Subcutaneous abdominal adipose tissue (tissue), 5 donors: ENCODE measurements around the gene CEP135.

ENCODE experiments used
- H3K27ac ChIP-seq: one replicate; pipeline ENCODE4 v1.7.0; 2013; ENCODE audit warnings: low read depth, mild to moderate bottlenecking, inconsistent platforms, low read length, moderate library complexity
- H3K27me3 ChIP-seq, 5 donors: one replicate each; pipeline ENCODE4 v1.7.0; 2013; ENCODE audit warnings: low read length in 5 of 5, inconsistent platforms in 1 of 5; ENCODE audit not compliant: control insufficient read depth in 5 of 5, insufficient read depth in 4 of 5
- H3K36me3 ChIP-seq, 5 donors: one replicate each; pipeline ENCODE4 v1.7.0; 2013; ENCODE audit warnings: low read length in 5 of 5; ENCODE audit not compliant: control insufficient read depth in 5 of 5, insufficient read depth in 5 of 5
- H3K4me1 ChIP-seq, 5 donors: one replicate each; pipeline ENCODE4 v1.7.0; 2013; ENCODE audit warnings: low read length in 5 of 5, mild to moderate bottlenecking in 3 of 5, moderate library complexity in 1 of 5; ENCODE audit not compliant: control insufficient read depth in 5 of 5, insufficient read depth in 5 of 5
- H3K4me3 ChIP-seq, 5 donors: one replicate each; pipeline ENCODE4 v1.7.0; 2013; ENCODE audit warnings: low read length in 5 of 5, low read depth in 1 of 5
- H3K9ac ChIP-seq, 5 donors: one replicate each; pipeline ENCODE4 v1.7.0; 2013; ENCODE audit warnings: low read length in 5 of 5, mild to moderate bottlenecking in 4 of 5, moderate library complexity in 3 of 5
- H3K9me3 ChIP-seq, 5 donors: one replicate each; pipeline ENCODE4 v1.7.0; 2013; ENCODE audit warnings: low read length in 5 of 5; ENCODE audit not compliant: control insufficient read depth in 5 of 5
- donor health status: healthy.
- donor health status: healthy.
- donor health status: healthy.
- donor health status: healthy.
- donor health status: healthy.

Gene CEP135, protein sequence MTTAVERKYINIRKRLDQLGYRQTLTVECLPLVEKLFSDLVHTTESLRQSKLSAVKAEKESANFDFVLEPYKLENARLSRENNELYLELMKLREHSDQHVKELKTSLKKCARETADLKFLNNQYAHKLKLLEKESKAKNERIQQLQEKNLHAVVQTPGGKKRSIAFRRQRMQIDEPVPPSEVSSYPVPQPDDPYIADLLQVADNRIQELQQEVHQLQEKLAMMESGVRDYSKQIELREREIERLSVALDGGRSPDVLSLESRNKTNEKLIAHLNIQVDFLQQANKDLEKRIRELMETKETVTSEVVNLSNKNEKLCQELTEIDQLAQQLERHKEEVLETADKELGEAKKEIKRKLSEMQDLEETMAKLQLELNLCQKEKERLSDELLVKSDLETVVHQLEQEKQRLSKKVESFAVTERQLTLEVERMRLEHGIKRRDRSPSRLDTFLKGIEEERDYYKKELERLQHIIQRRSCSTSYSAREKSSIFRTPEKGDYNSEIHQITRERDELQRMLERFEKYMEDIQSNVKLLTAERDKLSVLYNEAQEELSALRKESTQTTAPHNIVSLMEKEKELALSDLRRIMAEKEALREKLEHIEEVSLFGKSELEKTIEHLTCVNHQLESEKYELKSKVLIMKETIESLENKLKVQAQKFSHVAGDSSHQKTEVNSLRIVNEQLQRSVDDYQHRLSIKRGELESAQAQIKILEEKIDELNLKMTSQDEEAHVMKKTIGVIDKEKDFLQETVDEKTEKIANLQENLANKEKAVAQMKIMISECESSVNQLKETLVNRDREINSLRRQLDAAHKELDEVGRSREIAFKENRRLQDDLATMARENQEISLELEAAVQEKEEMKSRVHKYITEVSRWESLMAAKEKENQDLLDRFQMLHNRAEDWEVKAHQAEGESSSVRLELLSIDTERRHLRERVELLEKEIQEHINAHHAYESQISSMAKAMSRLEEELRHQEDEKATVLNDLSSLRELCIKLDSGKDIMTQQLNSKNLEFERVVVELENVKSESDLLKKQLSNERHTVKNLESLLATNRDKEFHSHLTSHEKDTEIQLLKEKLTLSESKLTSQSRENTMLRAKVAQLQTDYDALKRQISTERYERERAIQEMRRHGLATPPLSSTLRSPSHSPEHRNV

DNA sequence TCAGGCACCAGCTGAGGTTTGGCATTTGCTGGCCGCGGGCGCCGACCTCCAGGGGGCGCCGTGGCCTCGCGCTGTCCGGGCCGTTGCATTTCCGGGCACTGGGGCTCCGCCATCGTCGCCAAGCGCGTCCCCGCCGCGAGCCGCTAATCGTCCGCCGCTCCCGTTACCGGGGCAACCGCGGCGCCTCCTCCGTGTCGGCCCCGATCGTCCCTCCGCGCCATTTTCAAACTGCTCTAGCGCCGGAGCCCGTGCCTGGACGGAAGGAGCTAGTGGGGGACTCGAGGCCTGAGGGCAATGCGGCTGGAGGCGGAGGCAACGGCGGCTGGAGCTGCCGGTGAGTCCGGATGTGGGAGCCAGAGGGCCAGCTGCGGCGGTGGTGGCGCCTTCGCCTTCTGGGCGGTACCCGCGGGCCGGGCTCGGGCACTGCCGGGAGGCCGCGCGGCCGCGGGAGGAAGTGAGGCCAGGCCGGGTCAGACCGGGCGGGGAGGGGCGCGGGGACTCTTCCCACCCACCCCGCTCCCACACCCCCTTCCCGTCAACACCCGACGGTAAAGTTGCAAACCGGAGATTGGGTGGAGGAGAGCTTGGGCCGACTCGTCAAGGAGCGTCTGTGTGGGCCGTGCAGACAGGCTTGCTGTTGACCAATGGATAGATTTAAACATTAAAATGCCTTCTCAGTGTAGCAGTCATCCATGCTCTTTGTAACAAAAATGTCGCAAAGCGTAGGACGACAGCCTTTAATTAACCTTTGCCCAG, at the start of gene CEP135:
Gene CEP135 (plus strand): TSS at position 220 of the 756 bp plus-strand sequence. CDS start 3,186 bp downstream, outside the sequence.
- peak within 1 kb of the TSS; percentile 57 to 89 (median 82) for H3K9ac ChIP-seq
- H3K4me3 ChIP-seq: peak within 1 kb of the TSS; percentile 74 to 91 (median 83)
- H3K27ac ChIP-seq: peak within 1 kb of the TSS; percentile 88
- H3K36me3 ChIP-seq: peaks cover 0 to 5% (median 2%) of the 10 kb centered on the region in 5 donors
- peaks cover 1 to 22% (median 18%) of the 10 kb centered on the region in 5 donors for H3K4me1 ChIP-seq
- H3K9me3 ChIP-seq: peaks cover 0 to 3% (median 0%) of the 10 kb centered on the region in 5 donors
- no peaks in the 10 kb centered on the region for H3K27me3 ChIP-seq

DNA sequence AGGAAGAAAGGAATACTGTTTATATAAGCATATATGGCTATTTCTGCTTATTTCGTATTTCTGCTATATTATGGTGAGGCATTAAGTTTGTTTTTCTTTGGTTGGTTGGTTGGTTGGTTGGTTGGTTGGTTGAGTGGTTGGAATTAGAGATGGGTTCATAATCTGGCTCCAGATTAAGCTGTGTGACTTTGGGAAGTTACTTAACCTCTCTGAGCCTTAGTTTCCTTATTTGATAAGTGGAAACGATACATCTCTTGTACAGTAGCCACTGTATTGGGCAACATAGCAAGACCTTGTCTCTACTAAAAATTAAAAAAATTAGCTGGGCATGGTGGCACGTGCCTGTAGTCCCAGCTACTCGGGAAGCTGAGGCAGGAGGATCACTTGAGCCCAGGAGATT, 46.1 kb upstream of the CEP135 start:
- Histone ChIP-seq H3K27ac (no peak overlapping the region), H3K9me3 (no peaks in the 10 kb centered on the region), H3K4me1 (peaks cover 0 to 2% (median 0%) of the 10 kb centered on the region in 5 donors), H3K36me3 (peaks cover 24 to 56% (median 40%) of the 10 kb centered on the region in 5 donors), H3K4me3 (no peak overlapping the region), H3K9ac (no peak overlapping the region), H3K27me3 (no peaks in the 10 kb centered on the region)

DNA sequence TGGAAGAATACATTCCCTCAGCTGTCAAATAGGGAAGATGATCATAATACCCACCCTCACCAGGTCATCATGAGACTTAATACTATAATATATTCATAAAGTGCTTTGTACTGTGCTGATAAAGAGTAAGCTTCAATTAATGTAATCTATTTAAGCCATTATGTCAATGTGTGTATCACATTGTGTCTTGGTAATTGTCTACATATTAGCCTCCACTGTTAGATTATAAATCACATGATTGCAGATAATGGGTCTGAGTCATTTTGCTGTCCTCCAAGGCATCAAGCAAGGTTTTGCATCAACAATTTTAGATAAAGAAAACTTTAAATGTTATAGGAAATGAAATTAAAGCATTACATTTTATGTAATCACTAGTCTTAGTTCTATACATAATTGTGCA, 45.2 kb upstream of the CEP135 start:
- Histone ChIP-seq H3K27me3 (no peaks in the 10 kb centered on the region), H3K4me1 (peaks cover 0 to 2% (median 0%) of the 10 kb centered on the region in 5 donors), H3K9me3 (no peaks in the 10 kb centered on the region), H3K36me3 (peaks cover 24 to 52% (median 40%) of the 10 kb centered on the region in 5 donors), H3K27ac (no peak overlapping the region), H3K4me3 (no peak overlapping the region), H3K9ac (no peak overlapping the region)

DNA sequence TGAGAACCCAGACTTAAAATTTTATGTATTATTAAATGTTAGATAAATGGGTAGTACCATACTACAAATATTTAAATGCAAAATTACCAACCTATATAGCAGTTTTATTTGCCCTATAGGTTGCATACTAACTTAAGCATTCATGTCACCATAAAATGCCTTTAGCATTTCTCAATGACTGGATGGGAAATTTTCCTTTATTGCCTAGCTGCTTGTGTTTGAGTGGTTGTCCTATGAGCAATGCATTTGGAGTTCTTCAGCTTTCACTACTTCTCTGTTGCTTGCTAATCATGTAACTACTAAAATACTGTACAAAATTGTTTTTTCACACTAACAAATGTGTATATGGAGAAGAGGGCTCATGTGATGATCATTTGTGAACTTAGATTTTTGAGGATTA, 44.2 kb upstream of the CEP135 start:
- Histone ChIP-seq H3K4me1 (peaks cover 0 to 2% (median 0%) of the 10 kb centered on the region in 5 donors), H3K9ac (no peak overlapping the region), H3K9me3 (no peaks in the 10 kb centered on the region), H3K27me3 (no peaks in the 10 kb centered on the region), H3K4me3 (no peak overlapping the region), H3K27ac (no peak overlapping the region), H3K36me3 (peaks cover 22 to 52% (median 37%) of the 10 kb centered on the region in 5 donors)

DNA sequence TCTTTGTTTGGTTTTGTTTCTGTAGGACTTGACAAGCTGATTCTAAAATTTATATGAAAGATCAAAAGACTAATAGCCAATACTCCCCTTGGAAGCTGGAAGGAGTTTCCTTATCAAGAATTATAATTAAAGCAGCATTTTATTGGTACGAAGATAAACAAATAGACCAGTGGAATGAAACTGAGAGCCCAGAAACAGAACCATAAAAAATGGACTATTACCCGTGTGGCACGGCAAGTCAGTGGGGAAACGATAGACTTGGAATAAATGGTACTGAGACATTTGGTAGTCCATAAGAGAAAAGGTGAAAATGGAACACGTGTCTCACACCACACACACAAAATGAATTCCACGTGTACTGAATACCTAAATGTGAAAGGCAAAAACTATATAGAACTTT, 42.4 kb upstream of the CEP135 start:
- Histone ChIP-seq H3K4me3 (no peak overlapping the region), H3K9ac (no peak overlapping the region), H3K9me3 (no peaks in the 10 kb centered on the region), H3K4me1 (peaks cover 0 to 2% (median 0%) of the 10 kb centered on the region in 5 donors), H3K27ac (no peak overlapping the region), H3K36me3 (peaks cover 22 to 39% (median 27%) of the 10 kb centered on the region in 5 donors), H3K27me3 (no peaks in the 10 kb centered on the region)

DNA sequence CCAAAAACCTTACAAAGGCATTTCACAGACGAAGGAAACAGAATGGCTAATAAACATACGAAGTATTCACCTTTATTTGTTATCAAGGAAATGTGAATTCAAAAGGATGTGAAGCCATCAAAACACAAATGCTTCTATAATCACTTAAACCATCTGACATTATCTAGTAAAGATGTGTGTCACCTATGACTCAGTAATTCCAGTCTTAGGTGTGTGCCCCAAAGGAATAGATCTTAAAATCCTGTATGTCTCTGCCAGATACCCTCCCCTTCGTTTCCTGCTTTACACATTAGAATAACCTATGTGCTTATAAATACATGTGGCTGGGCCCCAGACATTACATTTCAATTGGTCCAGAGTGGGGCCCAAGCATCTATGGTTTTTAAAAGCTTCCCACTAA, 41.8 kb upstream of the CEP135 start:
- Histone ChIP-seq H3K9me3 (no peaks in the 10 kb centered on the region), H3K4me3 (no peak overlapping the region), H3K9ac (no peak overlapping the region), H3K36me3 (peaks cover 22 to 39% (median 27%) of the 10 kb centered on the region in 5 donors), H3K27ac (no peak overlapping the region), H3K27me3 (no peaks in the 10 kb centered on the region), H3K4me1 (peaks cover 0 to 2% (median 0%) of the 10 kb centered on the region in 5 donors)

DNA sequence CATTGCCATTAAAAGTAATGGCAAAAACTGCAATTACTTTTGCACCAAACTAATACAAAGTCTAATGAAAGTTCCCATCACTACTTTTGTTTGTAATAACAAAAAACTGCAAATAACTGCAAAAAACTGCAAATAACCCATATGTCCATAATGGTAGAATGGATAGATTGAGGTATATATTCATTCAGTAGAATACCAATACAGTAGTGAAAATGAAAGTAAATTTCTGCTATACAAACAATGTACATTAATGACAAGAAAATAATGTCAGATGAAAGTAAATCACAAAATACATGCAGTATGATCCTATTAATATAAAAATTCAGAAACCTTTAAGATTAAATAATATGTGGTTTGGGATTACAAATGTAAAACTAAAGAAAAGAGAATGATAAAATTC, 41.3 kb upstream of the CEP135 start:
- H3K36me3 ChIP-seq: peaks cover 18 to 34% (median 23%) of the 10 kb centered on the region in 5 donors
- H3K9me3 ChIP-seq: no peaks in the 10 kb centered on the region
- peaks cover 0 to 2% (median 0%) of the 10 kb centered on the region in 5 donors for H3K4me1 ChIP-seq
- no peak overlapping the region for H3K4me3 ChIP-seq
- no peak overlapping the region for H3K9ac ChIP-seq
- H3K27ac ChIP-seq: no peak overlapping the region
- no peaks in the 10 kb centered on the region for H3K27me3 ChIP-seq

DNA sequence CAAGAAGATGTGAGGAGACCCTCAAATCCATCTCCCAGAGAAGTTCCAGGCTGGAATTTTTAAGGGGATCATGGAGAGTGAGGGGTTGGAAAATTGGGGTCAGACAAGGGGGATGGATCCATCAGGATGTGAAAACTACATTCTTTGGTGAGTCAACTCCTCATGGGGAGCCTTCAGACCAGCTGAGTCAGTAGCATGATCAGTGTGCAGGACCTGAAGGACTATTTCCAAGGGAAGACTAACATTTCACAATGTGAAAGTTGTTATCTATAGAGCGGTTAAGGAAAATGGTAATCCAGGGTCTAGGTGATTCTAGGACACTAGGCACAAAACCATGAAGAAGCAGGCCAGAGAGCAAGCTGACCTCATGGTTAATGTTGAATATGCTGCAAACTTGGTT, 38.6 kb upstream of the CEP135 start:
- H3K27me3 ChIP-seq: no peaks in the 10 kb centered on the region
- no peak overlapping the region for H3K4me3 ChIP-seq
- no peaks in the 10 kb centered on the region for H3K9me3 ChIP-seq
- peaks cover 0 to 2% (median 0%) of the 10 kb centered on the region in 5 donors for H3K4me1 ChIP-seq
- H3K9ac ChIP-seq: no peak overlapping the region
- H3K36me3 ChIP-seq: peaks cover 0 to 10% (median 4%) of the 10 kb centered on the region in 5 donors
- no peak overlapping the region for H3K27ac ChIP-seq

DNA sequence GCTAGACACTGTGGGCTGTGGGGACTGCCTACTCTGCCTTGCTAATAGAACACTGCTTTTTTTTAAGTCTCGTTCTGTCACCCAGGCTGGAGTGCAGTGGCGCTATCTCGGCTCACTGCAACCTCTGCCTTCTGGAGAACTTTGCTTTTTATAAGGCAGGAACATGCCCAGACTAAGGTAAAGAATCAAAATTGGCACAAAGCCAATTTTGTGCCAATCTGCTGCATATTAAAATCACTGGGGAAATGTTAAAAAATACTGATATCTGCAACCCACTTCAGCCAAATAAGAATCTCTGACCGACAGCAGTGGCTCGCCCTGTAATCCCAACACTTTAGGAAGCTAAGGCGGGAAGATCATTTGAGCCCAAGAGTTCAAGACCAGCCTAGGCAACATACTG, 36.5 kb upstream of the CEP135 start:
- H3K4me3 ChIP-seq: no peak overlapping the region
- H3K27ac ChIP-seq: no peak overlapping the region
- no peak overlapping the region for H3K9ac ChIP-seq
- no peaks in the 10 kb centered on the region for H3K9me3 ChIP-seq
- no peaks in the 10 kb centered on the region for H3K27me3 ChIP-seq
- H3K36me3 ChIP-seq: no peaks in the 10 kb centered on the region
- peaks cover 0 to 2% (median 0%) of the 10 kb centered on the region in 5 donors for H3K4me1 ChIP-seq
